Naive B cell (primary cell): ENCODE results near the gene OSBPL9. TPM values are rescaled to one million over a fixed set of nuclear protein-coding genes. Genes with fewer than 3 reads are reported as not detected.

Experiments used
- ATAC-seq, 2 donors: fragments of 150-1000 bp; cut with Tn5 transposase; 2 replicates each; pipeline ENCODE4 v1.10.0; 2021; ENCODE audit warnings: low read depth in 2 of 2, mild to moderate bottlenecking in 2 of 2, moderate library complexity in 2 of 2
- DNase-seq: peaks from one replicate; pipeline ENCODE4 v3.0.0; 2022
- H3K27ac Mint-ChIP-seq, 6 donors: one replicate each; pipeline ENCODE4 v1.8.0; 2020 to 2022; ENCODE audit warnings: mild to moderate bottlenecking in 6 of 6, mixed read lengths in 6 of 6, moderate library complexity in 5 of 6, inconsistent platforms in 2 of 6
- H3K27me3 Mint-ChIP-seq, 3 donors: one replicate each; pipeline ENCODE4 v1.8.0; 2021 to 2022; ENCODE audit warnings: mixed read lengths in 3 of 3, mild to moderate bottlenecking in 1 of 3
- H3K36me3 Mint-ChIP-seq, 2 donors: one replicate each; pipeline ENCODE4 v1.8.0; 2020 to 2022; ENCODE audit warnings: mixed read lengths in 2 of 2, inconsistent platforms in 1 of 2, mild to moderate bottlenecking in 1 of 2
- H3K4me1 Mint-ChIP-seq, 3 donors: one replicate each; pipeline ENCODE4 v1.8.0; 2020 to 2022; ENCODE audit warnings: mixed read lengths in 3 of 3, inconsistent platforms in 1 of 3, mild to moderate bottlenecking in 1 of 3, moderate library complexity in 1 of 3
- H3K4me3 Mint-ChIP-seq, 8 donors: one replicate each; pipeline ENCODE4 v1.8.0; 2020 to 2022; ENCODE audit warnings: mild to moderate bottlenecking in 8 of 8, mixed read lengths in 8 of 8, moderate library complexity in 8 of 8, inconsistent platforms in 2 of 8
- H3K9me3 Mint-ChIP-seq, 7 donors: one replicate each; pipeline ENCODE4 v1.8.0; 2020 to 2022; ENCODE audit warnings: mixed read lengths in 7 of 7, mild to moderate bottlenecking in 5 of 7, inconsistent platforms in 2 of 7, moderate library complexity in 1 of 7
- polyA plus RNA-seq, 6 donors: library from polyadenylated mRNA; unstranded; fragments of 300-500 nt; fragmentation: Illumina TruSeq; gene quantifications; one replicate each; pipeline ENCODE4 v1.2.3, GENCODE V29; 2021; ENCODE audit warnings: low read depth in 6 of 6

Gene OSBPL9
- polyA plus RNA-seq: 10 to 100 TPM; 46.7 to 77.8 (median 52.9) TPM

GRCh38 chr1:51616903-51617708, at the start of gene OSBPL9:
Gene OSBPL9, plus strand, starts transcription at chr1:51617092. Its CDS starts 19 bp downstream, at chr1:51617111.
- Mint-ChIP-seq H3K4me3 (peak within 1 kb of the TSS; percentile 97 to 100 (median 100)), H3K9me3 (no peaks in the 10 kb centered on the region), H3K4me1 (peaks cover 29 to 40% (median 37%) of the 10 kb centered on the region in 3 donors), H3K27me3 (peaks cover 0 to 6% (median 0%) of the 10 kb centered on the region in 3 donors), H3K27ac (peak within 1 kb of the TSS; percentile 97 to 100 (median 99)), H3K36me3 (no peaks in the 10 kb centered on the region)
- DNase-seq (peak; percentile 82), ATAC-seq (peak; percentile 92 to 93)

- Mint-ChIP-seq H3K9me3 (no peaks in the 10 kb centered on the region), H3K27me3 (no peaks in the 10 kb centered on the region), H3K4me3 (no peak overlapping the region), H3K27ac (peak overlapping the region in 1 of 6 donors; percentile 16), H3K36me3 (no peaks in the 10 kb centered on the region), H3K4me1 (peaks cover 39 to 57% (median 43%) of the 10 kb centered on the region in 3 donors)
- DNase-seq: no peak
- no peak for ATAC-seq
These were observed 49.2 kb upstream of the OSBPL9 start for GRCh38 chr1:51567653-51568052.

- Mint-ChIP-seq H3K36me3 (no peaks in the 10 kb centered on the region), H3K9me3 (no peaks in the 10 kb centered on the region), H3K27me3 (no peaks in the 10 kb centered on the region), H3K27ac (peak overlapping the region in 4 of 6 donors; percentile 39 to 79 (median 60)), H3K4me3 (peak overlapping the region in 5 of 8 donors; percentile 22 to 72 (median 65)), H3K4me1 (peaks cover 39 to 56% (median 43%) of the 10 kb centered on the region in 3 donors)
- DNase-seq (no peak), ATAC-seq (no peak)
These were observed 48.5 kb upstream of the OSBPL9 start for GRCh38 chr1:51568231-51568935.

GRCh38 chr1:51569284-51570062, 47.4 kb upstream of the OSBPL9 start:
- peak overlapping the region in 5 of 6 donors; percentile 39 to 91 (median 72) for H3K27ac Mint-ChIP-seq
- peak; percentile 84 to 85 for ATAC-seq
- peak overlapping the region; percentile 37 to 81 (median 72) for H3K4me3 Mint-ChIP-seq
- no peaks in the 10 kb centered on the region for H3K9me3 Mint-ChIP-seq
- DNase-seq: peak; percentile 48
- H3K36me3 Mint-ChIP-seq: no peaks in the 10 kb centered on the region
- H3K27me3 Mint-ChIP-seq: no peaks in the 10 kb centered on the region
- peaks cover 34 to 56% (median 48%) of the 10 kb centered on the region in 3 donors for H3K4me1 Mint-ChIP-seq

- Mint-ChIP-seq H3K4me1 (peaks cover 35 to 62% (median 53%) of the 10 kb centered on the region in 3 donors), H3K4me3 (peak overlapping the region; percentile 50 to 81 (median 76)), H3K27me3 (no peaks in the 10 kb centered on the region), H3K9me3 (no peaks in the 10 kb centered on the region), H3K36me3 (no peaks in the 10 kb centered on the region), H3K27ac (peak overlapping the region; percentile 39 to 94 (median 91))
- ATAC-seq (peak; percentile 75 to 77), DNase-seq (peak; percentile 48)
These were observed 46.7 kb upstream of the OSBPL9 start for GRCh38 chr1:51570063-51570710.

GRCh38 chr1:51572365-51572764, 44.5 kb upstream of the OSBPL9 start:
- Mint-ChIP-seq H3K27ac (peak overlapping the region in 2 of 6 donors; percentile 51 to 60), H3K4me3 (peak overlapping the region in 1 of 8 donors; percentile 0), H3K36me3 (peaks cover 0 to 5% of the 10 kb centered on the region in 2 donors), H3K4me1 (peaks cover 55 to 81% (median 74%) of the 10 kb centered on the region in 3 donors), H3K9me3 (peaks cover 0 to 4% (median 0%) of the 10 kb centered on the region in 7 donors), H3K27me3 (no peaks in the 10 kb centered on the region)
- ATAC-seq (no peak), DNase-seq (no peak)

GRCh38 chr1:51574796-51575195, 42.1 kb upstream of the OSBPL9 start:
- H3K36me3 Mint-ChIP-seq: peaks cover 0 to 5% of the 10 kb centered on the region in 2 donors
- H3K9me3 Mint-ChIP-seq: peaks cover 0 to 4% (median 0%) of the 10 kb centered on the region in 7 donors
- DNase-seq: no peak
- H3K4me3 Mint-ChIP-seq: no peak overlapping the region
- peak overlapping the region in 2 of 6 donors; percentile 16 to 19 for H3K27ac Mint-ChIP-seq
- peaks cover 53 to 76% (median 65%) of the 10 kb centered on the region in 3 donors for H3K4me1 Mint-ChIP-seq
- no peak for ATAC-seq
- no peaks in the 10 kb centered on the region for H3K27me3 Mint-ChIP-seq

GRCh38 chr1:51575406-51576084, 41.3 kb upstream of the OSBPL9 start:
- no peaks in the 10 kb centered on the region for H3K27me3 Mint-ChIP-seq
- peaks cover 46 to 68% (median 57%) of the 10 kb centered on the region in 3 donors for H3K4me1 Mint-ChIP-seq
- H3K4me3 Mint-ChIP-seq: peak overlapping the region in 3 of 8 donors; percentile 1 to 63 (median 9)
- ATAC-seq (no peak), DNase-seq (no peak)
- peak overlapping the region in 5 of 6 donors; percentile 0 to 58 (median 19) for H3K27ac Mint-ChIP-seq
- peaks cover 0 to 5% of the 10 kb centered on the region in 2 donors for H3K36me3 Mint-ChIP-seq
- H3K9me3 Mint-ChIP-seq: peaks cover 0 to 4% (median 0%) of the 10 kb centered on the region in 7 donors

- no peaks in the 10 kb centered on the region for H3K27me3 Mint-ChIP-seq
- peak overlapping the region in 5 of 6 donors; percentile 0 to 58 (median 16) for H3K27ac Mint-ChIP-seq
- H3K4me1 Mint-ChIP-seq: peaks cover 42 to 63% (median 52%) of the 10 kb centered on the region in 3 donors
- peaks cover 0 to 4% (median 0%) of the 10 kb centered on the region in 7 donors for H3K9me3 Mint-ChIP-seq
- H3K4me3 Mint-ChIP-seq: peak overlapping the region in 2 of 8 donors; percentile 1 to 9
- no peak for DNase-seq
- no peak for ATAC-seq
- H3K36me3 Mint-ChIP-seq: peaks cover 0 to 5% of the 10 kb centered on the region in 2 donors
These were observed 40.8 kb upstream of the OSBPL9 start for GRCh38 chr1:51576085-51576444.

GRCh38 chr1:51576923-51577322, 40.0 kb upstream of the OSBPL9 start:
- H3K9me3 Mint-ChIP-seq: peaks cover 0 to 4% (median 0%) of the 10 kb centered on the region in 7 donors
- peaks cover 33 to 54% (median 45%) of the 10 kb centered on the region in 3 donors for H3K4me1 Mint-ChIP-seq
- ATAC-seq: no peak
- H3K4me3 Mint-ChIP-seq: peak overlapping the region in 3 of 8 donors; percentile 44 to 57 (median 53)
- no peak for DNase-seq
- no peaks in the 10 kb centered on the region for H3K27me3 Mint-ChIP-seq
- peak overlapping the region in 4 of 6 donors; percentile 27 to 82 (median 50) for H3K27ac Mint-ChIP-seq
- peaks cover 0 to 5% of the 10 kb centered on the region in 2 donors for H3K36me3 Mint-ChIP-seq

- ATAC-seq (peak; percentile 84 to 91), DNase-seq (peak; percentile 25)
- H3K36me3 Mint-ChIP-seq: peaks cover 0 to 5% of the 10 kb centered on the region in 2 donors
- peak overlapping the region; percentile 2 to 69 (median 42) for H3K27ac Mint-ChIP-seq
- peak overlapping the region in 2 of 8 donors; percentile 25 to 32 for H3K4me3 Mint-ChIP-seq
- H3K9me3 Mint-ChIP-seq: peaks cover 0 to 4% (median 0%) of the 10 kb centered on the region in 7 donors
- no peaks in the 10 kb centered on the region for H3K27me3 Mint-ChIP-seq
- peaks cover 27 to 46% (median 45%) of the 10 kb centered on the region in 3 donors for H3K4me1 Mint-ChIP-seq
These were observed 38.3 kb upstream of the OSBPL9 start for GRCh38 chr1:51578383-51579109.
